ENCODE results near the gene ESRRG.

GRCh38 chr1:216576234-216576937 is 146.8 kb downstream of the ESRRG start:
- no peak for TF ChIP-seq SNAI2 (CRISPR knock-in tag; IDR thresholded peaks at IDR 0.05)
- TF ChIP-seq PPARA (CRISPR knock-in tag; IDR thresholded peaks at IDR 0.05; ENCODE audit: borderline replicate concordance), result no peak
- TF ChIP-seq, protein P1, sequence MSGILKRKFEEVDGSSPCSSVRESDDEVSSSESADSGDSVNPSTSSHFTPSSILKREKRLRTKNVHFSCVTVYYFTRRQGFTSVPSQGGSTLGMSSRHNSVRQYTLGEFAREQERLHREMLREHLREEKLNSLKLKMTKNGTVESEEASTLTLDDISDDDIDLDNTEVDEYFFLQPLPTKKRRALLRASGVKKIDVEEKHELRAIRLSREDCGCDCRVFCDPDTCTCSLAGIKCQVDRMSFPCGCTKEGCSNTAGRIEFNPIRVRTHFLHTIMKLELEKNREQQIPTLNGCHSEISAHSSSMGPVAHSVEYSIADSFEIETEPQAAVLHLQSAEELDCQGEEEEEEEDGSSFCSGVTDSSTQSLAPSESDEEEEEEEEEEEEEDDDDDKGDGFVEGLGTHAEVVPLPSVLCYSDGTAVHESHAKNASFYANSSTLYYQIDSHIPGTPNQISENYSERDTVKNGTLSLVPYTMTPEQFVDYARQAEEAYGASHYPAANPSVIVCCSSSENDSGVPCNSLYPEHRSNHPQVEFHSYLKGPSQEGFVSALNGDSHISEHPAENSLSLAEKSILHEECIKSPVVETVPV (CRISPR knock-in tag; IDR thresholded peaks at IDR 0.05), result no peak
- TF ChIP-seq, protein P2, sequence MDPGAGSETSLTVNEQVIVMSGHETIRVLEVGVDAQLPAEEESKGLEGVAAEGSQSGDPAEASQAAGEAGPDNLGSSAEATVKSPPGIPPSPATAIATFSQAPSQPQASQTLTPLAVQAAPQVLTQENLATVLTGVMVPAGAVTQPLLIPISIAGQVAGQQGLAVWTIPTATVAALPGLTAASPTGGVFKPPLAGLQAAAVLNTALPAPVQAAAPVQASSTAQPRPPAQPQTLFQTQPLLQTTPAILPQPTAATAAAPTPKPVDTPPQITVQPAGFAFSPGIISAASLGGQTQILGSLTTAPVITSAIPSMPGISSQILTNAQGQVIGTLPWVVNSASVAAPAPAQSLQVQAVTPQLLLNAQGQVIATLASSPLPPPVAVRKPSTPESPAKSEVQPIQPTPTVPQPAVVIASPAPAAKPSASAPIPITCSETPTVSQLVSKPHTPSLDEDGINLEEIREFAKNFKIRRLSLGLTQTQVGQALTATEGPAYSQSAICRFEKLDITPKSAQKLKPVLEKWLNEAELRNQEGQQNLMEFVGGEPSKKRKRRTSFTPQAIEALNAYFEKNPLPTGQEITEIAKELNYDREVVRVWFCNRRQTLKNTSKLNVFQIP (CRISPR knock-in tag; IDR thresholded peaks at IDR 0.05; ENCODE audit: borderline replicate concordance, low read depth), result no peak
- TF ChIP-seq ZC3H10 (CRISPR knock-in tag; IDR thresholded peaks at IDR 0.05), result no peak; the same call in 1 of the 2 replicates
- TF ChIP-seq ZNF70 (CRISPR knock-in tag; IDR thresholded peaks at IDR 0.05), result no peak
- no peak for TF ChIP-seq ZNF8 (CRISPR knock-in tag; IDR thresholded peaks at IDR 0.05)
- no peak for TF ChIP-seq PATZ1 (CRISPR knock-in tag; IDR thresholded peaks at IDR 0.05; ENCODE audit: borderline replicate concordance)
- no peak for TF ChIP-seq ZFP3 (CRISPR knock-in tag; IDR thresholded peaks at IDR 0.05)
- TF ChIP-seq GLIS3 (CRISPR knock-in tag; IDR thresholded peaks at IDR 0.05), result no peak

Measured in SK-N-SH treated with all-trans-retinoic acid at 6 μM for 48 hours (cell line).